IMR-90 (cell line): ENCODE results near the gene TPPP3.

Experiments
- CEBPB ChIP-seq: IDR thresholded peaks from 2 replicates; pipeline ENCODE4 v1.6.1; 2012; ENCODE audit warnings: low read depth, low read length, improper control_type of control experiment
- CHD1 ChIP-seq: IDR thresholded peaks from 2 replicates; pipeline ENCODE4 v1.6.1; 2012; ENCODE audit warnings: low read depth, low read length, improper control_type of control experiment
- MAFK ChIP-seq: IDR thresholded peaks from 2 replicates; pipeline ENCODE4 v1.6.1; 2012; ENCODE audit warnings: low read depth, low read length, improper control_type of control experiment
- MXI1 ChIP-seq: IDR thresholded peaks from 2 replicates; pipeline ENCODE4 v1.6.1; 2012; ENCODE audit warnings: low read depth, mild to moderate bottlenecking, low read length, moderate library complexity, borderline replicate concordance
- POLR2A ChIP-seq: IDR thresholded peaks from 2 replicates; pipeline ENCODE4 v1.6.1; 2012; ENCODE audit warnings: mild to moderate bottlenecking, low read depth, low read length
- RAD21 ChIP-seq: IDR thresholded peaks from 2 replicates; pipeline ENCODE4 v1.6.1; 2012; ENCODE audit warnings: low read length, improper control_type of control experiment
- RCOR1 ChIP-seq: IDR thresholded peaks from 2 replicates; pipeline ENCODE4 v1.6.1; 2012; ENCODE audit warnings: mild to moderate bottlenecking, low read length, improper control_type of control experiment; ENCODE audit not compliant: insufficient replicate concordance
- RFX5 ChIP-seq: IDR thresholded peaks from 2 replicates; pipeline ENCODE4 v1.8.0; 2012; ENCODE audit warnings: low read depth, mild to moderate bottlenecking, low read length, moderate library complexity
- SMC3 ChIP-seq: fragments of 150-350 bp; IDR thresholded peaks from 2 replicates; pipeline ENCODE4 v1.6.1; 2016; ENCODE audit warnings: low read depth, mild to moderate bottlenecking, antibody characterized with exemption, low read length, moderate library complexity
- TF ChIP-seq, protein P1 (sequence below): conservative IDR thresholded peaks from 2 replicates; pipeline ENCODE4 v1.5.1; 2012; ENCODE audit warnings: mild to moderate bottlenecking, low read depth, low read length, improper control_type of control experiment
- TF ChIP-seq, protein P2 (sequence below): fragments of 150-350 bp; IDR thresholded peaks from 2 replicates; pipeline ENCODE4 v1.6.1; 2017; ENCODE audit warnings: mild to moderate bottlenecking, antibody characterized with exemption, low read length, low read depth
- TF ChIP-seq, protein P3 (sequence below): fragments of 150-350 bp; IDR thresholded peaks from 2 replicates; pipeline ENCODE4 v1.6.1; 2016; ENCODE audit warnings: low read depth, mild to moderate bottlenecking, low read length, moderate library complexity, borderline replicate concordance

DNA sequence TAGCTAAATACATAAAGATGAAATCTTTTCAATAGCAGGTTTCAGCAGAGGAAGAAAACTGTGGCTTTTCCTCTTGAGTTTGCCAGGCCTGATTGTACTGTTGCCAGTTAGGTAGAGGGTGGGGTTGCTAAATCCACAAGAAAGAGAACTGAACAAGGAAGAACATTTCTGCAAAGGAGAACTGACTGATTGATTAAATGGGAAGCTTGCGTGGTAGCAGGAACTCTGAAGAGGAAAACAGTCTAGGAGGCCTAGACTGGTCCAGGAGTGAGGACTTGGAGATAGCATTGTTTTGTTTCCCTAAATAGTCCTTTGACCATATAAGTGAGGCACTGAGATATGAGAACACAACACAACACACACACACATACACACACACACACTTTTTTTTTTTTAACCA is 47.9 kb downstream of the TPPP3 start:
- TF ChIP-seq POLR2A (no peak), RFX5 (no peak), RAD21 (no peak), MAFK (no peak), SMC3 (no peak), CEBPB (no peak), RCOR1 (no peak), CHD1 (no peak), MXI1 (no peak)
- TF ChIP-seq, protein P1, sequence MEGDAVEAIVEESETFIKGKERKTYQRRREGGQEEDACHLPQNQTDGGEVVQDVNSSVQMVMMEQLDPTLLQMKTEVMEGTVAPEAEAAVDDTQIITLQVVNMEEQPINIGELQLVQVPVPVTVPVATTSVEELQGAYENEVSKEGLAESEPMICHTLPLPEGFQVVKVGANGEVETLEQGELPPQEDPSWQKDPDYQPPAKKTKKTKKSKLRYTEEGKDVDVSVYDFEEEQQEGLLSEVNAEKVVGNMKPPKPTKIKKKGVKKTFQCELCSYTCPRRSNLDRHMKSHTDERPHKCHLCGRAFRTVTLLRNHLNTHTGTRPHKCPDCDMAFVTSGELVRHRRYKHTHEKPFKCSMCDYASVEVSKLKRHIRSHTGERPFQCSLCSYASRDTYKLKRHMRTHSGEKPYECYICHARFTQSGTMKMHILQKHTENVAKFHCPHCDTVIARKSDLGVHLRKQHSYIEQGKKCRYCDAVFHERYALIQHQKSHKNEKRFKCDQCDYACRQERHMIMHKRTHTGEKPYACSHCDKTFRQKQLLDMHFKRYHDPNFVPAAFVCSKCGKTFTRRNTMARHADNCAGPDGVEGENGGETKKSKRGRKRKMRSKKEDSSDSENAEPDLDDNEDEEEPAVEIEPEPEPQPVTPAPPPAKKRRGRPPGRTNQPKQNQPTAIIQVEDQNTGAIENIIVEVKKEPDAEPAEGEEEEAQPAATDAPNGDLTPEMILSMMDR = no peak
- TF ChIP-seq, protein P2, sequence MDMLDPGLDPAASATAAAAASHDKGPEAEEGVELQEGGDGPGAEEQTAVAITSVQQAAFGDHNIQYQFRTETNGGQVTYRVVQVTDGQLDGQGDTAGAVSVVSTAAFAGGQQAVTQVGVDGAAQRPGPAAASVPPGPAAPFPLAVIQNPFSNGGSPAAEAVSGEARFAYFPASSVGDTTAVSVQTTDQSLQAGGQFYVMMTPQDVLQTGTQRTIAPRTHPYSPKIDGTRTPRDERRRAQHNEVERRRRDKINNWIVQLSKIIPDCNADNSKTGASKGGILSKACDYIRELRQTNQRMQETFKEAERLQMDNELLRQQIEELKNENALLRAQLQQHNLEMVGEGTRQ = no peak
- TF ChIP-seq, protein P3, sequence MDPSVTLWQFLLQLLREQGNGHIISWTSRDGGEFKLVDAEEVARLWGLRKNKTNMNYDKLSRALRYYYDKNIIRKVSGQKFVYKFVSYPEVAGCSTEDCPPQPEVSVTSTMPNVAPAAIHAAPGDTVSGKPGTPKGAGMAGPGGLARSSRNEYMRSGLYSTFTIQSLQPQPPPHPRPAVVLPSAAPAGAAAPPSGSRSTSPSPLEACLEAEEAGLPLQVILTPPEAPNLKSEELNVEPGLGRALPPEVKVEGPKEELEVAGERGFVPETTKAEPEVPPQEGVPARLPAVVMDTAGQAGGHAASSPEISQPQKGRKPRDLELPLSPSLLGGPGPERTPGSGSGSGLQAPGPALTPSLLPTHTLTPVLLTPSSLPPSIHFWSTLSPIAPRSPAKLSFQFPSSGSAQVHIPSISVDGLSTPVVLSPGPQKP = no peak
